Measurements from ENCODE around the gene UBQLN4.

The UBQLN4 gene

DNA sequence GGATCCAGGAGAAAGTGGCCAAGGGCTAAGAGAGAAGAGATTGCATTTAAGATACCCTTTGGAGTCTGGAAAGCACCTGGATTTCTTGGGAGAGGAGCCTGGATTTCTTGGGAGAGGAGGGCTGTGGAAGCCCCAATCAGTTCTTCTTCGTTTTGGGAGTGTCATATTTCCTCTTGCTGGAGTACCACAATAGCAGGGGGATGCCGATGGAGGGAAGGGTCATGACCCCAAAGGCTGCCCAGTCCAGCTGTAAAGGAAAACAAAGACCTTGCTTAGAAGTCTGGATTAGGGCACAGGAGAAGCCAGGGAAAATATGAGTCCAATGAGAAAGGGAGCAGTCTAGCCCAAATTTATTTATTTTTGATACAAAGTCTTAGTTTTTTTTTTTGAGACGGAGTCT is 44.2 kb downstream of the UBQLN4 start:
- no peak for DNase-seq

DNA sequence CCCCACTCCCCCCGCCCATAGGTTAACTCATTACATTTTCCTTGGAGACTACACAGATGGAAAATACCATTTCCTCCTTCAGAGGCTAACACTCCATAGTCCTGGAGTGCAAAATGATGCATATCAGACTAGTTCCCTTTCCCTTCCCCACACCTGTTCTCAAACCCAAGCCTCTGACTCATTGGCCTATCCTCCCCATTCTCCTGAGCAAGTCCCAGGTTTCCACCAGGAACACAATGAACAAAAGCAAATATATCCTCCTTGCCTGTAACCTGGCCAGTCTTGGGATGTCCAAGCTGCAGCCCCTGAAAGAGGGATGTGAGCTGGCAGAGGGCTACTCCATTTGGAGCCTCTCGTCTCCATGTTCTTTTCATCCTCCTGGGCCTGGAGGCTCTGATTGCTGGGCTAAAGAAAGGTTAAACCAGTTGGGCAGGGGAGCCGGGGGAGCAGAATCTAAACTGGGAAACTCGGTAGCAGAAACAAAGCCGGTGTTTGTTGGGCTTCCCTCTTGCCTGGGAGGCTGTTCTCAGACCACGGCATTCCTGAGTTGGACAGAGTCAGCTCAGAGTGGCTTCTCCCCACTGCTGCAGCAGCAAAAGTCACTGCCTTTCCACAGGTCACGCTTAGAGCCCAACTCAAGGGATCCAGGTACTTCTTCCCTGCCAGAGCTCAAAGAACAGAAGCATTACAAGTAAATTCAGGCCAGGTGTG is 46.8 kb downstream of the UBQLN4 start:
- no peak for DNase-seq

DNA sequence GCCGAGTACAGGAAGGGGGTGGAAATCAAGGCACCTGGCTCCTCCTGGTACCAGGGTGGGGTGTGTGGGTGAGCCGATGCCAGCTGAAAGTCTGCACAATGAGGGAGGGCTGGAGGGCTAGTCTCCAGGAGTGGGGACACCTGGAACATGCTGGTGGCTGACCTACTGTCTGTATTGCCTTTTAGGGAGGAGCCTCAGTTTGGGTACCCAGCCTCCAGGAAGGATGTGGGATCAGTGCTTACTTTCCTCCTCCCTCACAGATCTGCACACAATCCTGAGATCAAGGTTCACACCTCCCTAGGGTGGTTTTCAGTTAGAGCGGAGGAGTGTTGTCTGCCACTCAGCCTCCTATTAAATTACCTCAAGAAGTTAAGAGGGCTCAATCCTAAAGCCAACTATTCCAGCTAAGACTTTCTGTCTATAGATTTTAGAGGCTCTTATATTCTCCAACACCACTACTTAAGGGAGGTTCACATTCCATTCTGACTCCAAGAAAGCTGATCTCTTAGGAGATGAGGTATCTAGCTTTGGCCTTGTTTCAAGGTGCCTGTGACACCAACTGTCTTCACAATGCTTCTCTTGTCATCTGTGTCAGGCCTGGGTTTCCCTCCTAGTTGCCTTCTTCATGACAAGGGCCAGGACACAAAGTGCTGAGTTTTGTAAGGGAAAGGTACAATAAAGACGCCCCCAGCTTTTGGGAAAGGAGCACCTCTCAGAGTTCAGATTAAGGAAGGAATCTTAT is 48.6 kb downstream of the UBQLN4 start:
- peak; percentile 67 for DNase-seq

DNA sequence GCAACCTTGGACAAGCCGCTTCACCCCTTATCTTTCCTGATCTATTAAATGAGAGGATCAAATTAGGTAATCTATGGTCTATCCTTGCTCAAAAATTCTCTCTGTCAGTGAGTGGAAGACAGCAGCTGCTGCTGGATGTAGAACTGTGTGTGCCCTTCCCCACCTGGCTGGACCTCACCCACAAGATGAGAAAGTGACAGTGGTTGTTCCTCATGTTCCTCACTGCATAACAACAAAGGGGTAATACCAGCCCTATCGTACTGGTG is 49.7 kb downstream of the UBQLN4 start:
- no peak for DNase-seq

DNA sequence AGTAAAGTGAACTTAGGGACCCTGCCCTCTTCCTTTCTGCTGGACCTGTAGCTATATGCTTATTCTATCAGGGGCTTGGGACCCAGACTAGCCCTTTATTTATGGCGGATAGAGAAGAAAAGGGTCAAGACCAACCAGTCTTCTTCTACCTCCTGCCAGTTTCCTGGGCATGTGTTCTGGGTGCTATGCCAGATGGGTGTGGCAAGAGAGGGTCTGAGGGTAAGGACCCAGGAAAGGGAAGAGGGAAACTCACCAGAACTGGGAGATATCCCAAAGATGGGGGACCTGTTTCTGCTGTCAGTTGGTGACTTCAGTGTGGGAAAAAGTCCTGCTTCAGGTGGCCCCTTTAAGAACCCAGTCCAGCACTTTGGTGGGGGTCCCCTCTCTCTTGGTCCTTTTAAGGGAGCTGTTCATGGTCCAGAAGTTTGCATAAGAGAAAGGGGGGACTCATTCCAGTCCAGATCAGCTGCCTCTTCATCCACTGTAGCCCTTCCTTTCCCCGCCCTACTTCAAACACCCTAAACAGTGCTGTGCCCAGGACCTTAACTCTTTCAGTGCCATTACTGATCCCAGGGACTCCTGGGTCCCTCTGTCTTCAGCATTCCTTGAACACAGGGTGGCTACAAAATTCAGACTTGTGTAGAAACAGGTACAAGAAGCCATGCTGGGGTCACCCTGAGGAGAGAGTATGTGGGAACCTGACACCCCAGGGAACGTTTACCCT is 51.2 kb downstream of the UBQLN4 start:
- DNase-seq = no peak

DNA sequence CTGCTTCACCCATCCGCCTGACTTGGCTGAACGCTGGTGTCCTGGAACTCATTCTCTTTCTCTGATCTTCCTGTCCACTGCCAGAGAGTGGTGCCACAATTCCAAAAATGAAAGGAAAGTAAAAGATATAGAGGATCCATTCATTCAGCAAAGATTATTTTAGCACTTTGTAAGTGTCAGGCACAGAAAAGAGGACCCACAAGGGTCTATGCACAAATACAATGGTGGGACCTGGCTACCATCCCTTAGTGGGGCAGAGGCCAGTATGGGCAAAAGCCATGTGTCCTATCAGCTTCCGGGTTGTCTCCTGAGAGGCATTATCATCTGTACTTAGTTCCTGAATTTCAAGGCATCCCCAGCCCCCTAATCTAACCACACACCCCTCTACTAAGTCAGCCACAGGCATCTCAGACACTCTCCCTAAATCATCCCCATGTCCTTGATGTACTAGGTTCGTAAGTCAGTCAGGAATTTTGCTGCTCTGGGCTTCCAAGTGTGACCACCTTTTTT is 51.9 kb downstream of the UBQLN4 start:
- DNase-seq = no peak

DNA sequence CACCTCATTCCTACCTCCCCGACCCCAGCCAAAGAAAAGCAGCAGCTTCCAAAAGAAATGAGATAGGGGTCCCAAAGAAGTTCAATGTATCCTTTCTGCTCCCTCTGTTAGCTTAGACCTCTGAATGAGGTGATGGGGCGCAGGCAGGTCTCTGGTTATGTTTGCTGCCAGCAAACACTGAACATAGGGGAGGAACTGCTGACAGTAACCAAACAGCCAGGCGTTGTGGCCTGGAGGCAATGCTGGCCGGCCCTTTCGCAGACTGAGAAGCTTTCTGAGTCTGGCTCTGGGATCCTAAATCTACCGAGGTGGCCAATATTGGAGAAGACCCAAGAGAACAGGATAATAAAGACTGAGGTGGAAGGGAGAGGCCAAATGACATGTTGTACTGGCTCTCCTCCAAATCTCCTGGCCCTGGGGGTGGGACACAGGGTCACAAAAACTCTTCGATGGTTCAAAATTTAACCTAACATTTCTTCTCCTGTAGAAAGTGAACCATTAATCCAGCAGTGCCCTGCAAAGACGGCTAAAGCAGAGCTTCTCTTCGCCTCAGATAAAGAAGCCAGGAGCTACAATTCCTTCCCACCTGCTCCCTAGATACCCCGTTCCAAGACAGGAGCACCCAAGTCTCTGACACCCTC is 52.5 kb downstream of the UBQLN4 start:
- no peak for DNase-seq

DNA sequence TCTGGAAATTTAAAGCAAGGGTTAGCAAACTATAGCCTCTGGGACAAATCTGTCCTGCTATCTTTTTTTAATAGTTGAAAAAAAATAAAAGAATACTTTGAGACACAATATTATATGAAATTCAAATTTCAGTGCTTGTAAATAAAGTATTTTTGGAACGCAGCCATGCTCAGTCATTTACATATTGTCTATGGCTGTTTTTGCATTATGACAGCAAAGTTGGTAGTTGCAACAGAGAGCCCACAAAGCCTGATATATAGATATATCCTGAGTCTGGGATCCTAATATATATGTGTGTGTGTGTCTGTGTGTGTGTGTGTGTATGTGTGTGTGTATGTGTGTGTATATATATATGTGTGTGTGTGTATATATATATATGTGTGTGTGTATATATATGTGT is 53.6 kb downstream of the UBQLN4 start:
- DNase-seq = no peak

- no peak for DNase-seq
Observed at GRCh38 chr1:155996166-155996565, 57.4 kb downstream of the UBQLN4 start.

- DNase-seq = no peak
Observed at GRCh38 chr1:155993595-155993994, 60.0 kb downstream of the UBQLN4 start.

DNA sequence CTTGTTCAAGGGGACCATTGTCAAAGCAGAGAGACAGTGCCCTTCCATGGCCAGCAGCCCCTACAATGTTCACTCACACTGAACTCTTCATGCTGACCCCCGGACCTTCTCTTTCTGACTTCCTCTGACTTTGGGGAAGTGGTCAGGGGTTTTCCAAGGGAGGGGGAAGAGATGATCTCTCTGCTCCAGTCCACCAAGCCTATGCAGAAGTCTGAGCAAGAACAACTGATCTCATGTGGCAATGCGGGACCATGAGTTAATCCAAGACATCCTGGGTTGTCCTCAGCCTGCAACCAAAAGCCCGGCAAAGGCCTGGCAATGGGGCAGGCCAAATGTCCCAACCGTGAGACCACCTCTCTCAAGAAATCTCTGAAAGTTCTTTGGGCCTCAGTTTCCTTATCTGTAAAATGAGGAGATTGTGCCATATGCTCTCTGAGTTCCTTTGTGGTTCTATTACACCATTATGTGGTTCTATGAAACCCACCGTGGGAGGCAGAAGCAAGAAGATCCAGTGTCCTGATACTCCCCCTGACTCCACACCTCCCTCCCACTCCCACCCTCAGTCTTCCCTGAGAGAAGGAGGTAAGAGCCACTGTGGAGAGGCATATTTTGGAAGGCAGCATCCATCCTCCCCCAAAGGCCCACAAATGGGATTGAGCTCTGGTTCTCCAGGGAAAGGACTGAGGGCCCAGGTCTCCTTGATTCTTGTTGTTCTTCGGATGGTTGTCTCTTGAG is 63.4 kb downstream of the UBQLN4 start:
- DNase-seq = no peak

DNA sequence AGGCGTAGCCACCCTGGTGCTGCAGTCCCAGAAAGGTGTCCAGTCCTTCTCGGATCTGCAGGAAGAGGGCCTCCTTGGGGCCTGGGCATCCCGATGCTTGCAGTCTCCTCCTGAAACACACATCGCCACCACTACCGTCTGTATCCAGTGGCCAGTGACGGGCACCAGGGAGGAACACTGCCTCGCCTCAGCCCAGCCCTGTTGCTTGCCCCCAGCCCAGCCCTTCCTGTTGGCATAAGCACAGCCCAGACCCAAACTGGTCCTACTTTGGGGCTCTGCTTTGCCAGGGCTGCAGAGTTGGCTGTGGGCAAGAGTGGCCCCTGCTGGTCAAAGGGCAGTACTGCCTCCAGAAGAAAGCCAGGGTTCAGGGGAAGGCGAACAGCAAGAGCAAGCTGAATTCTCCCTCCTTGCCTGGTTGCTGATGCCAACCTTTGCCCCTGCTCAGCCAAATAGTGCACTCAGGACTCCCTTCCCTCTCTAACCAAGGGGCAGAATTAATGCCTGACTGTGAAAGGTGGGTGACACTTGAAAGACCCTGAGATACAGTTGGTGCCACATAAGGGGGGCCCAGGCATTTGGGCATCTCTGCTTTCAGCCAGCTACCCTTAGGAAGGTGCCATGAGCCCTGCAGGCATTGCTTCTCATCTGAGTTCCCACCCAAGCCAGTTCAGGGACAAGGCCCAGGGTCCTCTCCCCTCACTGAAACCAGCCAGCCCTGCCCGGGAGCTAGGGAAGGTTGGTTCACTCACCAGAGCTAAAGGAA is 64.2 kb downstream of the UBQLN4 start:
- peak; percentile 87 for DNase-seq

All from activated CD4-positive, alpha-beta T cell treated with anti-CD3 and anti-CD28 coated beads, Interleukin-10, Interleukin-2, amounts not matched to agents 100 ng/mL and 50 ng/mL, durations not matched to agents 16 hours and 8 hours (primary cell).